Cardiac muscle cell (in vitro differentiated cells and primary cell): Measurements from ENCODE around the gene SEC24B. TPM values are rescaled to one million over a fixed set of nuclear protein-coding genes. Genes with fewer than 3 reads are reported as not detected.

ENCODE experiments used
- DNase-seq, 2 donors: peaks; one replicate each; pipeline versions ENCODE4 v3.0.0 to v3.0.0-alpha.2; 2010 to 2017; ENCODE audit warnings: low read depth in 1 of 2, low spot score in 1 of 2
- H3K27ac ChIP-seq: fragments of 200-600 bp; sonication (generic); 2 replicates; pipeline ENCODE4 v1.5.1; 2016
- H3K27me3 ChIP-seq: fragments of 200-600 bp; sonication (generic); 2 replicates; pipeline ENCODE4 v1.6.0; 2016; ENCODE audit warnings: control low read depth
- H3K36me3 ChIP-seq: fragments of 200-600 bp; sonication (generic); 2 replicates; pipeline ENCODE4 v1.5.1; 2016; ENCODE audit warnings: control low read depth
- H3K4me1 ChIP-seq: fragments of 200-600 bp; sonication (generic); 2 replicates; pipeline ENCODE4 v1.8.1; 2017; ENCODE audit warnings: low read depth, mild to moderate bottlenecking, mixed run types
- H3K4me3 ChIP-seq: fragments of 200-600 bp; sonication (generic); 2 replicates; pipeline ENCODE4 v1.5.1; 2016; ENCODE audit warnings: mild to moderate bottlenecking
- H3K9me3 ChIP-seq: fragments of 200-600 bp; sonication (generic); 2 replicates; pipeline ENCODE4 v1.5.1; 2017; ENCODE audit warnings: low read depth, mild to moderate bottlenecking, control low read depth
- CTCF ChIP-seq: IDR thresholded peaks from 2 replicates; pipeline ENCODE4 v1.5.1; 2012; ENCODE audit warnings: low read depth, mild to moderate bottlenecking, low read length
- polyA plus RNA-seq: library from polyadenylated mRNA; unstranded; fragments of >200 nt; fragmentation: Nextera tagmentation; extraction: Ambion mirVana; gene quantifications from 2 replicates; pipeline ENCODE4 v1.2.1, GENCODE V29; 2016
- total RNA-seq: library from RNA; depleted of rRNA; stranded (reverse); fragments of >200 nt; gene quantifications from 2 replicates; pipeline ENCODE4 v1.2.3, GENCODE V29; 2016

Gene SEC24B
- total and polyA plus RNA-seq, 2 experiments from 2014 or later, result 25.4 to 31.4 TPM

GRCh38 chr4:109410226-109410625 lies 23.4 kb upstream of the SEC24B start:
- Histone ChIP-seq H3K36me3 (no peaks in the 10 kb centered on the region), H3K4me1 (peaks cover 8% of the 10 kb centered on the region), H3K27ac (no peak overlapping the region), H3K9me3 (no peaks in the 10 kb centered on the region), H3K27me3 (no peaks in the 10 kb centered on the region), H3K4me3 (no peak overlapping the region)
- no peak for TF ChIP-seq CTCF
- DNase-seq, result no peak

- TF ChIP-seq CTCF, result no peak
- Histone ChIP-seq H3K36me3 (no peaks in the 10 kb centered on the region), H3K9me3 (no peaks in the 10 kb centered on the region), H3K4me3 (no peak overlapping the region), H3K4me1 (peaks cover 8% of the 10 kb centered on the region), H3K27ac (no peak overlapping the region), H3K27me3 (no peaks in the 10 kb centered on the region)
- peak in 1 of 2 donors; percentile 33 for DNase-seq
Observed at GRCh38 chr4:109410776-109411175, 22.8 kb upstream of the SEC24B start.

GRCh38 chr4:109411964-109412363 lies 21.7 kb upstream of the SEC24B start:
- H3K9me3 ChIP-seq, result no peaks in the 10 kb centered on the region
- DNase-seq, result peak; percentile 30 to 64
- no peak overlapping the region for H3K27ac ChIP-seq
- no peaks in the 10 kb centered on the region for H3K27me3 ChIP-seq
- H3K4me1 ChIP-seq, result peaks cover 8% of the 10 kb centered on the region
- TF ChIP-seq CTCF, result no peak
- no peak overlapping the region for H3K4me3 ChIP-seq
- H3K36me3 ChIP-seq, result no peaks in the 10 kb centered on the region

- Histone ChIP-seq H3K36me3 (no peaks in the 10 kb centered on the region), H3K9me3 (no peaks in the 10 kb centered on the region), H3K4me1 (peaks cover 8% of the 10 kb centered on the region), H3K27me3 (no peaks in the 10 kb centered on the region), H3K27ac (no peak overlapping the region), H3K4me3 (no peak overlapping the region)
- no peak for TF ChIP-seq CTCF
- DNase-seq, result no peak
Observed at GRCh38 chr4:109412776-109413175, 20.8 kb upstream of the SEC24B start.

GRCh38 chr4:109414938-109415337 lies 18.7 kb upstream of the SEC24B start:
- DNase-seq, result peak in 1 of 2 donors; percentile 44
- Histone ChIP-seq H3K27me3 (no peaks in the 10 kb centered on the region), H3K36me3 (no peaks in the 10 kb centered on the region), H3K4me1 (peaks cover 18% of the 10 kb centered on the region), H3K27ac (no peak overlapping the region), H3K9me3 (no peaks in the 10 kb centered on the region), H3K4me3 (no peak overlapping the region)
- no peak for TF ChIP-seq CTCF

GRCh38 chr4:109418588-109418987 lies 15.0 kb upstream of the SEC24B start:
- peaks cover 11% of the 10 kb centered on the region for H3K4me1 ChIP-seq
- H3K27ac ChIP-seq, result no peak overlapping the region
- H3K9me3 ChIP-seq, result no peaks in the 10 kb centered on the region
- DNase-seq, result no peak
- H3K36me3 ChIP-seq, result no peaks in the 10 kb centered on the region
- H3K27me3 ChIP-seq, result no peaks in the 10 kb centered on the region
- H3K4me3 ChIP-seq, result no peak overlapping the region
- TF ChIP-seq CTCF, result no peak
